Measurements from ENCODE around the gene IL17RD. TPM values are rescaled to one million over a fixed set of nuclear protein-coding genes. Genes with fewer than 3 reads are reported as not detected.
A peak's percentile ranks its signal among the peaks of the same experiment; 100 is the strongest.

Gene IL17RD
- total RNA-seq, 1 experiment from 2014 or later: 3.5 TPM

DNA sequence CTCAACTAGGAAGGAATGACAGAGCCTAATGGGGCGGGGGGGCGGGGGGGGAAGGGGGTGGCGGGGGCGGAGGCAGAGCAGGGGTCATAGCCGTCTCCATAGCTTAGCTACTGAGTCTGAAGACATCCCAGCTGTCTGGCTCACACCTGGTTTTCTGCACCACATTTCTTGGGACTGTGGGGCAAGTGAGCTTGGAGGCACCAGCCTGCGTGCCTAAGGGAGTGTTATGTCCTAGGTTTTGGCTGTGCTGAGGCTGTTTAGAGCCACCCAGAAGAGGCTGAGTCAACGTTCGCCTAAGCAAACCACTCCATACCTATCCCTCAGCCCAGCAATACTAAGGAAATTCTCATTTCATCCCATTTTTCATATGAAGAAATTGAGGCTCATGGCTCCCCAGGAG is 1.4 kb downstream of the IL17RD start:
- DNase-seq (ENCODE audit: low read depth, low spot score) (no peak), ATAC-seq (peak; percentile 24; the same call in 1 of the 2 replicates)
- TF ChIP-seq, protein P1, sequence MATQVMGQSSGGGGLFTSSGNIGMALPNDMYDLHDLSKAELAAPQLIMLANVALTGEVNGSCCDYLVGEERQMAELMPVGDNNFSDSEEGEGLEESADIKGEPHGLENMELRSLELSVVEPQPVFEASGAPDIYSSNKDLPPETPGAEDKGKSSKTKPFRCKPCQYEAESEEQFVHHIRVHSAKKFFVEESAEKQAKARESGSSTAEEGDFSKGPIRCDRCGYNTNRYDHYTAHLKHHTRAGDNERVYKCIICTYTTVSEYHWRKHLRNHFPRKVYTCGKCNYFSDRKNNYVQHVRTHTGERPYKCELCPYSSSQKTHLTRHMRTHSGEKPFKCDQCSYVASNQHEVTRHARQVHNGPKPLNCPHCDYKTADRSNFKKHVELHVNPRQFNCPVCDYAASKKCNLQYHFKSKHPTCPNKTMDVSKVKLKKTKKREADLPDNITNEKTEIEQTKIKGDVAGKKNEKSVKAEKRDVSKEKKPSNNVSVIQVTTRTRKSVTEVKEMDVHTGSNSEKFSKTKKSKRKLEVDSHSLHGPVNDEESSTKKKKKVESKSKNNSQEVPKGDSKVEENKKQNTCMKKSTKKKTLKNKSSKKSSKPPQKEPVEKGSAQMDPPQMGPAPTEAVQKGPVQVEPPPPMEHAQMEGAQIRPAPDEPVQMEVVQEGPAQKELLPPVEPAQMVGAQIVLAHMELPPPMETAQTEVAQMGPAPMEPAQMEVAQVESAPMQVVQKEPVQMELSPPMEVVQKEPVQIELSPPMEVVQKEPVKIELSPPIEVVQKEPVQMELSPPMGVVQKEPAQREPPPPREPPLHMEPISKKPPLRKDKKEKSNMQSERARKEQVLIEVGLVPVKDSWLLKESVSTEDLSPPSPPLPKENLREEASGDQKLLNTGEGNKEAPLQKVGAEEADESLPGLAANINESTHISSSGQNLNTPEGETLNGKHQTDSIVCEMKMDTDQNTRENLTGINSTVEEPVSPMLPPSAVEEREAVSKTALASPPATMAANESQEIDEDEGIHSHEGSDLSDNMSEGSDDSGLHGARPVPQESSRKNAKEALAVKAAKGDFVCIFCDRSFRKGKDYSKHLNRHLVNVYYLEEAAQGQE (IDR thresholded peaks at IDR 0.05; ENCODE audit: insufficient read depth in 1 of 2, low read depth in 2 of 2, low read length in 1 of 2): no peak
- TF ChIP-seq TCF7L2 (IDR thresholded peaks at IDR 0.05; ENCODE audit: low read depth, low read length): no peak
- TF ChIP-seq POLR2AphosphoS5 (IDR thresholded peaks at IDR 0.05; ENCODE audit: low read depth, low read length): no peak
- TF ChIP-seq SIN3A (IDR thresholded peaks at IDR 0.05; ENCODE audit: borderline replicate concordance, insufficient read depth, low read depth, low read length): no peak
- TF ChIP-seq, protein P2, sequence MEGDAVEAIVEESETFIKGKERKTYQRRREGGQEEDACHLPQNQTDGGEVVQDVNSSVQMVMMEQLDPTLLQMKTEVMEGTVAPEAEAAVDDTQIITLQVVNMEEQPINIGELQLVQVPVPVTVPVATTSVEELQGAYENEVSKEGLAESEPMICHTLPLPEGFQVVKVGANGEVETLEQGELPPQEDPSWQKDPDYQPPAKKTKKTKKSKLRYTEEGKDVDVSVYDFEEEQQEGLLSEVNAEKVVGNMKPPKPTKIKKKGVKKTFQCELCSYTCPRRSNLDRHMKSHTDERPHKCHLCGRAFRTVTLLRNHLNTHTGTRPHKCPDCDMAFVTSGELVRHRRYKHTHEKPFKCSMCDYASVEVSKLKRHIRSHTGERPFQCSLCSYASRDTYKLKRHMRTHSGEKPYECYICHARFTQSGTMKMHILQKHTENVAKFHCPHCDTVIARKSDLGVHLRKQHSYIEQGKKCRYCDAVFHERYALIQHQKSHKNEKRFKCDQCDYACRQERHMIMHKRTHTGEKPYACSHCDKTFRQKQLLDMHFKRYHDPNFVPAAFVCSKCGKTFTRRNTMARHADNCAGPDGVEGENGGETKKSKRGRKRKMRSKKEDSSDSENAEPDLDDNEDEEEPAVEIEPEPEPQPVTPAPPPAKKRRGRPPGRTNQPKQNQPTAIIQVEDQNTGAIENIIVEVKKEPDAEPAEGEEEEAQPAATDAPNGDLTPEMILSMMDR (IDR thresholded peaks at IDR 0.05): no peak
- no peaks in the 10 kb centered on the region; the same call in 1 of the 2 replicates for H3K4me1 ChIP-seq (ENCODE audit: control insufficient read depth, insufficient read depth, low read length)
- no TSS peak for BruUV-seq (replicated peaks)
- H3K27me3 ChIP-seq (ENCODE audit: control insufficient read depth, insufficient read depth, low read length): no peaks in the 10 kb centered on the region
- intact Hi-C loops (cut with micrococcal nuclease; ENCODE audit: unreplicated experiment): no loop called here
- in situ Hi-C loops (cut with HindIII; ENCODE audit: low pct_unique_long_range_greater_than_20kb, low sequenced_read_pairs): no loop called here
- ChIA-PET CTCF (no interaction called here), POLR2A (no interaction called here)
- H3K9me3 ChIP-seq (ENCODE audit: control insufficient read depth, insufficient read depth, low read depth, low read length): no peaks in the 10 kb centered on the region
- no peak overlapping the region for H3K27ac ChIP-seq (ENCODE audit: low read length)
- H3K4me3 ChIP-seq (ENCODE audit: low read depth in 2 of 2, low read length in 2 of 2): peak overlapping the region; percentile 56 to 60; a peak in 2 of 4 replicates
- H3K36me3 ChIP-seq (ENCODE audit: control insufficient read depth, insufficient read depth, low read length): no peaks in the 10 kb centered on the region

DNA sequence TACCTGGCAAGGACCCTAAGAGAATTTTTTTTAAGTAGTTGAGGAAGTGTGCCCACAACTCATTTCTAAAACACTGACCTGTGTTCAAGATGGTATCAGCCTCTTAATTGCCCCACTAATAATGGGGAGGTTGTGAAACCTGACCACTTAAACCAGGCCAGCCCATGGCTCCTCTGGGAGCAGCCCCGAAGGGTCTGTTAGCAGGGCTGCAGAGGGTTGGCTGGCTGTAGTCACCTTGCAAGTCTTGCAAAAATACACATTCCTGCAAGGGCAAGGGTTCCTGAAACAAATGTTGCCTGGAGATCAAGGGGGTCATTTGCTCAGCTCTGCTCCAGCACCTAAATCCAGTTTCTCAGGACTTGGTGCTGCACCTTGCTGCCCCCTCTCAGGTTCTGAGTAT is 3.2 kb downstream of the IL17RD start:
- ChIA-PET POLR2A (no interaction called here), CTCF (no interaction called here)
- H3K36me3 ChIP-seq (ENCODE audit: control insufficient read depth, insufficient read depth, low read length): no peaks in the 10 kb centered on the region
- no peak overlapping the region for H3K4me3 ChIP-seq (ENCODE audit: low read depth in 2 of 2, low read length in 2 of 2)
- in situ Hi-C loops (cut with HindIII; ENCODE audit: low pct_unique_long_range_greater_than_20kb, low sequenced_read_pairs) (no loop called here), intact Hi-C loops (cut with micrococcal nuclease; ENCODE audit: unreplicated experiment) (no loop called here)
- no peak overlapping the region for H3K27ac ChIP-seq (ENCODE audit: low read length)
- H3K27me3 ChIP-seq (ENCODE audit: control insufficient read depth, insufficient read depth, low read length): no peaks in the 10 kb centered on the region
- H3K9me3 ChIP-seq (ENCODE audit: control insufficient read depth, insufficient read depth, low read depth, low read length): no peaks in the 10 kb centered on the region
- DNase-seq (ENCODE audit: low read depth, low spot score) (no peak), ATAC-seq (no peak)
- H3K4me1 ChIP-seq (ENCODE audit: control insufficient read depth, insufficient read depth, low read length): no peaks in the 10 kb centered on the region; the same call in 1 of the 2 replicates
- no TSS peak for BruUV-seq (replicated peaks)
- TF ChIP-seq, protein P1 (IDR thresholded peaks at IDR 0.05; ENCODE audit: insufficient read depth in 1 of 2, low read depth in 2 of 2, low read length in 1 of 2): no peak
- TF ChIP-seq SIN3A (IDR thresholded peaks at IDR 0.05; ENCODE audit: borderline replicate concordance, insufficient read depth, low read depth, low read length) (no peak), POLR2AphosphoS5 (IDR thresholded peaks at IDR 0.05; ENCODE audit: low read depth, low read length) (no peak), TCF7L2 (IDR thresholded peaks at IDR 0.05; ENCODE audit: low read depth, low read length) (no peak)
- TF ChIP-seq, protein P2 (IDR thresholded peaks at IDR 0.05): no peak

Data from Panc1 (cell line).